RWPE2 (cell line): ENCODE measurements around the gene MRPL43.

ENCODE experiments used
- ATAC-seq: fragments of 200-7000 bp; cut with Tn5 transposase; 3 replicates; pipeline ENCODE4 v1.9.1; 2021; ENCODE audit warnings: low read depth
- DNase-seq: peaks from one replicate; pipeline ENCODE4 v3.0.0-alpha.2; 2020; ENCODE audit warnings: low spot score
- H3K27ac ChIP-seq: fragments of 450-650 bp; 2 replicates; pipeline ENCODE4 v1.5.1; 2017; ENCODE audit warnings: mild to moderate bottlenecking; ENCODE audit not compliant: poor library complexity, severe bottlenecking
- H3K27me3 ChIP-seq: fragments of 250-450 bp; sonication (Bioruptor Pico); 2 replicates; pipeline ENCODE4 v1.5.1; 2021; ENCODE audit warnings: mild to moderate bottlenecking, moderate library complexity; ENCODE audit not compliant: insufficient read depth, poor library complexity, severe bottlenecking
- H3K36me3 ChIP-seq: fragments of 250-450 bp; sonication (Bioruptor Pico); 2 replicates; pipeline ENCODE4 v1.5.1; 2020; ENCODE audit warnings: low read depth, mild to moderate bottlenecking, moderate library complexity
- H3K4me1 ChIP-seq: fragments of 250-450 bp; sonication (Bioruptor Pico); 2 replicates; pipeline ENCODE4 v1.5.1; 2021; ENCODE audit warnings: mild to moderate bottlenecking, moderate library complexity; ENCODE audit not compliant: insufficient read depth, poor library complexity, severe bottlenecking
- H3K4me3 ChIP-seq: fragments of 250-450 bp; sonication (Bioruptor Pico); 2 replicates; pipeline ENCODE4 v1.5.1; 2021; ENCODE audit warnings: mild to moderate bottlenecking, moderate library complexity; ENCODE audit not compliant: severe bottlenecking
- H3K9me3 ChIP-seq: fragments of 250-450 bp; sonication (Bioruptor Pico); 2 replicates; pipeline ENCODE4 v1.5.1; 2021; ENCODE audit warnings: mild to moderate bottlenecking, moderate library complexity; ENCODE audit not compliant: severe bottlenecking
- CTCF ChIP-seq: fragments of 450-650 bp; IDR thresholded peaks from one replicate; pipeline ENCODE4 v1.5.1; 2017; ENCODE audit warnings: mild to moderate bottlenecking, moderate library complexity; ENCODE audit not compliant: poor library complexity, severe bottlenecking

Gene MRPL43

DNA sequence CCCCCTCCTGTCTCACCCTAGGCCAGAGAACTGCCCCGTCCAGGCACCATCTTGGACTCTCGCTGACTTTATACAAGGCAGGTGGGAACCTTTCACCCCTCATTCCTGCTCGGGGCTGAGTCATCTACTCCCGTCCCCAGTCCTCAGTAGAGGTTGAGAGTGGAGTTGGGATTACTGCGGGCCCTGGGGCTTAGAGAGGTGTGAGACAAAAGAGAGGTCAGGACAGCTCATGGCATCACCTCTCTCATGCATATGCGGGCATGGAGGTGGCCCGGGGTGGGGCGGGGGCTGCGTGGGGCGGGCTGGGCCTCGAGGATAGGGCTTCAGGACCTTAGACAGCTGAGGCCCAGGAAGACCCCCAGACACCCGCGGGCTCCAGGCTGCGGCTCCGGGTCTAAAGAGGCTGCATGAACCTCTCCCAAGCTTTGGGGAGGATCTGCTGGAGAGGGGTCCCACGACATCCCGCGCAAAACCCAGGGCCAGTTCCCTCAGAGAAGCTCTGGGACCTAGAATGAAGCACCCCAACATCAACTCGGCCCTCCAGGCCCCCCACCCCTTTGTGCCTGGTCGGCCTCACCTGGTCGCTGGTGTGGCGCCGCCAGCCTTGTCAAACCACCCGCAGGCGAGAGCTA, 43.3 kb upstream of the MRPL43 start:
- no peaks in the 10 kb centered on the region for H3K27me3 ChIP-seq
- DNase-seq (no peak), ATAC-seq (no peak; the same call in 2 of the 3 replicates)
- H3K27ac ChIP-seq = no peak overlapping the region
- H3K36me3 ChIP-seq = peaks cover 13% of the 10 kb centered on the region
- H3K4me1 ChIP-seq = no peaks in the 10 kb centered on the region
- H3K9me3 ChIP-seq = no peaks in the 10 kb centered on the region
- TF ChIP-seq CTCF = no peak
- H3K4me3 ChIP-seq = peak overlapping the region; percentile 48

DNA sequence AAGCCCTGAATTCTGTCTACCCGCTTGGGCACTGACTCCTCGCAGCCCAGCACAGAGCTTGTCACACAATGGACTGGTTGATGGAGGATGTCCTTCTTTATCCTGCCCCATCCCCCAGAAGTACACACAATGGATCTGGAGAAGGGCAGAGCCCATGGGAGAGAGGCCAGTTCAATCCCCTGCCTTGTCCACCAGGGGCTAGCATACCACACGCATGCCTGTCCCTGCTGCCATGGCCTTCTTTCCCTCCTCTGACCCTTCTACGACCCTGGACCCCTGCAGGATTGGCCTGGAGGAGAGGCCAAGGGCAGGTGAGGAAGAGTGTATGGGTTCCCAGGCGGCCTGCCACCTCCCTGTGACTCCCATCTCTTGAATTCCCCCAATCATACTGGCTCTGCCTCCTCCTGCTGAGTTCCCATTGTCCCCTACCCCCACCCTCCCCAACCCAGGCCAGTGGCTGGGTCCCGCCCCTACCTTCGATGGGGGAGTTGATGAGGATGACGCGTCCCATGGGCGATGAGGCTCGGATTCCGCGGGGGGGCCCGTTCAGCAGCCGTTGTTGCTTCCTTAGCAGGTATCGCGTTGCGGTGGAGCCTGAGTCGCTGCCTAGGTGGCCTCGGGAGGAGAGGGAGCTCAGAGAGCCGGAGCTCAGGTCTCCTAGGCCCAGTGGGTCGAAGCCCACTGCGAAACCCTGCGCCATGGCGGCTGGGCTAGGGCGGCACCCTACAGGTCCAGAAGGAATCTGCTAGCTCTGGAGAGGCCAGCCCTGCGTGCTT, 42.4 kb upstream of the MRPL43 start:
- Histone ChIP-seq H3K4me1 (no peaks in the 10 kb centered on the region), H3K4me3 (no peak overlapping the region), H3K27ac (no peak overlapping the region), H3K36me3 (peaks cover 4% of the 10 kb centered on the region), H3K27me3 (no peaks in the 10 kb centered on the region), H3K9me3 (no peaks in the 10 kb centered on the region)
- DNase-seq = no peak
- no peak for ATAC-seq
- no peak for TF ChIP-seq CTCF

- no peaks in the 10 kb centered on the region for H3K27me3 ChIP-seq
- no peak for TF ChIP-seq CTCF
- no peaks in the 10 kb centered on the region for H3K9me3 ChIP-seq
- ATAC-seq = no peak
- no peaks in the 10 kb centered on the region for H3K36me3 ChIP-seq
- H3K27ac ChIP-seq = no peak overlapping the region
- H3K4me1 ChIP-seq = no peaks in the 10 kb centered on the region
- no peak overlapping the region for H3K4me3 ChIP-seq
- no peak for DNase-seq
Observed at GRCh38 chr10:101028446-101029337, 41.4 kb upstream of the MRPL43 start.

DNA sequence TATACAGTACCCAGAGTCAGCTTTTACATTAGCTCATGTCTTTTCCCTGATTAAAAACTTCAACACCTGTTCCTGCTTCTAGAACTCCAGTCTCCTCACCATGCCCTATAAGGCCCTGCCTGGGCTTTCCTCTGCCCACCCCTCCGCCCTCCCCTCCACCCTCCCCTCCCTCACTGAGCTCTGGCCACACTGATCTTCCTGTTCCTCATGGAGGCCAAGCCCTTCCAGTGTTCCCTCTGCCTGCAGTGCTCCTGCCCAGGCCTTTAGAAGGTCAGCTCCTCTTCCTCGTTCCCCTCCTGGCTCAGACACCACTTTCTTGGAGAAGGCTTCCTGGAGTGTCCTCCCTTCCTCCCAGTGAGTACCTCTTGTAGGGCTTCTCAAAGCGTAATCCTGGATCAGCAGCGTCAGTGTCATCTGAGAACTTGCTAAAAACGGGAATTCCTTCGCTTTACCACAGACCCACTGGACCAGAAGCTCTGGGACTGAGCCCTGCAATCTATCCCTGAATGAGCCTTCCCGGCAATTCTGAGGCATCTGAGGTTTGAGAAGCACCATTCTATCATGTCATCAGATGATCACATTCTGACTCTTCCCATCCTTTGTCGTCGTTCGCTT, 39.9 kb upstream of the MRPL43 start:
- ATAC-seq = no peak
- H3K36me3 ChIP-seq = no peaks in the 10 kb centered on the region

More for the DNA sequence above, 39.9 kb upstream of the MRPL43 start:
- TF ChIP-seq CTCF = no peak
- no peaks in the 10 kb centered on the region for H3K9me3 ChIP-seq
- H3K27ac ChIP-seq = no peak overlapping the region
- no peaks in the 10 kb centered on the region for H3K4me1 ChIP-seq
- no peak for DNase-seq
- H3K27me3 ChIP-seq = no peaks in the 10 kb centered on the region
- H3K4me3 ChIP-seq = no peak overlapping the region
